ENCODE results near the gene CASP1.
A peak's percentile ranks its signal among the peaks of the same experiment; 100 is the strongest.
"Not testable (repeated sequence)": the region's sequence is repeated elsewhere in the genome, so short reads cannot be mapped to it uniquely, and the experiment has no call there.

CASP1 gene

DNA sequence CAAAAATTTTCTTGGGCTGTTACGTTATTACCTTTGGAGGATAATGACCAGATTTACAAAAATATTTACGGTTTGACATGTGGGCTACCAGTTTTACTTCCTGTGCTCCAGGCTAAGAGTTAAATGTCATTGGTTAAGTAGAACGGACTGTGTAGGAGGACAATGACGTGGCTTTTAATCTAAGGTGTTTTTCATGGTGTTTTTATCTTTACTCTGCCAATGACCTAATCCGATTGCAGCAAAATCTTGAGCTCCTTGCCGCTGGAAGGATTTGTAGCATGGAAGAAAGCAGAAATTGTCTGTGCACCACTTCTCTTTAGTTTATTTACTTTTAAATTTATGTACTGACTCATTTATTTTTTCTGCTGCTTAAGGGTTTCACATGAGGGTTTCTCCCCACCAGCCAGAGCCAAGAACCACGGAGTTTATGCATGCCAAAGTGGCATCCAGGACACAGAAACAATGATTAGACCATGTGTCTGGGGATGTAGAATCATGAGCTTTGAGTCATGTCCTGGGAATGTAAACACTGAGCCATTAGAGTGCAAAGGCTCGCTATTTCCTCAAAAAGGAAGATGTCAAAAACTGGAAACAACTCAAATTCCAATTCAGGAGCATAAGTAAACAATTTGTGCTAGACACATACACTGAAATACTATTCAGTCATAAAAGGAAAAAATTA is 12.1 kb upstream of the CASP1 start:
- no peak for DNase-seq (ENCODE audit: low read depth in 2 of 2, low spot score in 1 of 2)

DNA sequence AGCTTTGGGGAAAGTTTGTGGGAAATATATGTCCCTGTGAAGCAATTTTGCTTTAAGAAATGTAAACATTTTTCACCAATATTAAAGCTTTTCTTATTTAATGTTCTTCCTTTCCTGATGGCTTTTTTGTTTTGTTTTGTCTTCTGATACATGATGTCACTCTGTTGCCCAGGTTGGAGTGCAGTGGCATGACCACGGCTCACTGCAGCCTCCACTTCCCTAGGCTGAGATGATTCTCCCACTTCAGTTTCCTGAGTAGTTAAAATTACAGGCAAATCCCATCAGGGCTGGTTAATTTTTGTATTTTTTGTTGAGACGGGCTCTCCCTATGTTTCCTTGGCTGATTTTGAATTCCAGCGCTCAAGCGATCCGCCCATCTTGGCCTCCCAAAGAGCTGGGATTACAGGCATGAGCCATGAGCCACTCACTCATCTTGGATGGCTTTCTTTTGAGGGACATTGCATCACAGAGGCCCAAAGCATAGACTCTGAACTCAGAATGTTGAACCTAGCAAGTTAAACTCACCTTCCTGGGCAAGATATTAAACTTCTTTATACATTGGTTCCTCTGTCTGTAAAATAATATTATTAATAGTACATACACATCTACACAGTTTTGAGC is 10.8 kb upstream of the CASP1 start:
- DNase-seq (ENCODE audit: low read depth in 2 of 2, low spot score in 1 of 2): no peak

DNA sequence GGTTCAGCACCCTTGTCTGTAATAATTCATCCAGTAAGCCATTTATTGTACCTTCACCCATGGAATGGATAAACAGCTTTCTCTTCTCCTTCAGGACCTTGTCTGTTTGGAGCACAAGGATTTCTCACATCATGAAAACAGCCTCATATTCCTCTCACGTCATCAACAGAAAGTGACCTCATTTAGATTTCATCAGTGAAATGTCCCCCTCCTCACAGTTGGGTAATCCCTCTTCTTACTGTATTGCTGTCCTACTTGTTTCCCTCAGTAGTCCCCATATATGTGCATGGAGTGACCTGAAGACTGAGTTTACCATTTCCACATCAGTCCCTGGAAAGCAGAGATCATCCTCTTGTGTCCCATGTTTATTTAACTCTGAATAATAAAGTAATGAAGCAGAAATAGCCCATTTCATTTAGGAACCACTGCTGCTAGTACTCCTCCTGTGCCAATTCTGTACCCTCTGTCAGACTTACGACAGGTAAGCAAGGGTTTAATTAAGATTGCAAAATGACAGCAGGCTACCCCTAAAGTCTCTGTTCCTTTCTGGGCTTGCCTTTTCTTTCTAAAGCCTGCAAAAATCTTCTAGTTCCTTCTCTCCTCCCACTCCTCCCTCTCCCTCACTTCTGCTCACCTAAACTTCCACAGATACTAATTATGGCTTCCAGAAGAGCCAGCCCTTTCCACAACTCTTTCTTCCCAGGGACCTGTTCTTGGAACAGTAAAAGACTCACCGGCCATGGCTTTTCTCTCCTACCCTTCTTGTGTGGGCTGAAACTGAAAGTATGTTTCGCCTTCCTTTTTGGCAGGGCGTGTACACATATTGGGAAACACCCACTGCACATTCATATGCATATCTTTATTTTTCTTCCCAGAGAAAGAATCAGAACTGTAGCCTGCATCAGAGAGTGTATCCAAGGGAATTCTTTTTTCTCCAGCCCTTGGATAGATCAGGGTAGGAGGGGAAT is 9.9 kb upstream of the CASP1 start, which contains the start of gene CARD16:
Gene CARD16 (minus strand): TSS at position 779 of the 968 bp plus-strand sequence. CDS start 38 bp downstream, at position 741.
- not testable (repeated sequence) for DNase-seq (ENCODE audit: low read depth in 2 of 2, low spot score in 1 of 2)

DNA sequence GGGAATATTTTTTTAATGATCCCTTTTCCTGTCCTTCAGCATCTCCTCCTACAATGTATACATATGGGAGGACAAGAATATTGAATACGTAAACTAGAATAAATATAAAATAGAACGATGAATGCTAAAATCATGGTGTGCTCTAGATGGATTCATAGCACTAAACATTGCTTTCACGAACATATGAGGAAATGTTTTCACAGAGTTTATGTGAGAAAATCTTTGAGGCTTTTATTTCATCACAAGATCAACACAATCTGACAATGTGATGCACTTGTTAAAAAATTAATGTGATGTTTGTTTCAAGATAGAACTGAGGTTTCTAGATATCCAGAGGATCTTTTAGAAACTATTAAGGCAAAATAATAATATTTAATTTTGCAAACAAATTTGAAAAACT is 7.2 kb upstream of the CASP1 start:
- DNase-seq (ENCODE audit: low read depth in 2 of 2, low spot score in 1 of 2): no peak

DNA sequence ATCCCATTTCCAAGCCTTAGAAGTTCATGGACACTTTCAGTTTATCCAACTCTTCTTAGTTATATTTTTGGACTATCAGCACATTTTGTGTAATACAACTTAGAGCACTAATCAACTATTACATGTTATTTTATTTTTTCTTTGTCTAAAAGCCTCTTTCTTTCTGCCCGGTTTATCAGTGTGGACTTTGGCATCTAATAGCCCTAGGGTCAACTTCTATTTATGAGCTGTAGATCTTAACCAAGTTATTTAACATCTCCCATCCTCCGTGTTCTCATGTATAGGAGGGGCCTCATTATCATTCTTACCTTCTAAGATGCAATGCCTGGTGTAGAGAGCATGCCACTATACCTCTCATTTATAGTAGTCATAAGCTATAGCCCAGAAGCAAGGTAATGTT is 5.8 kb upstream of the CASP1 start:
- no peak for DNase-seq (ENCODE audit: low read depth in 2 of 2, low spot score in 1 of 2)

GRCh38 chr11:105034388-105034787 is 556 bp downstream of the CASP1 start:
- DNase-seq (ENCODE audit: low read depth in 2 of 2, low spot score in 1 of 2): not testable (repeated sequence)

DNA sequence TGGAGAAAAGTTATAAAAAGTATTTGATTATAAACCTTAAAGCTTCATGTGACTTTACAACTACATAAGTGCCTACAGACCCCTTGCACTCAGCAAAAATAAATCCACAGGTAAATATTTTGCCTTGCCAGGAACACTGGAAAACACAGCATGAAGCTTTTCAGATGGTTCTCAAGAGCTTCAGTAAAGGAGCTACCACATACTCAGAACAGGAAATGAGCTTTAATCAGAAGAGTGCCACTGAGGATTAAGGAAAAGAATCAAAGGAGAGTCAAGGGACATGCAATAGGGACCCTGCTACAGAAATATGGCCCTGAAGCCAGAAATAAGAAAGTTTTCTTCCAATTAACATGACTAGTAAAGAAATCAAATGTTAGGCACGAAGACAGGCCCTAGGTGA is 1.2 kb downstream of the CASP1 start:
- no peak for DNase-seq (ENCODE audit: low read depth in 2 of 2, low spot score in 1 of 2)

DNA sequence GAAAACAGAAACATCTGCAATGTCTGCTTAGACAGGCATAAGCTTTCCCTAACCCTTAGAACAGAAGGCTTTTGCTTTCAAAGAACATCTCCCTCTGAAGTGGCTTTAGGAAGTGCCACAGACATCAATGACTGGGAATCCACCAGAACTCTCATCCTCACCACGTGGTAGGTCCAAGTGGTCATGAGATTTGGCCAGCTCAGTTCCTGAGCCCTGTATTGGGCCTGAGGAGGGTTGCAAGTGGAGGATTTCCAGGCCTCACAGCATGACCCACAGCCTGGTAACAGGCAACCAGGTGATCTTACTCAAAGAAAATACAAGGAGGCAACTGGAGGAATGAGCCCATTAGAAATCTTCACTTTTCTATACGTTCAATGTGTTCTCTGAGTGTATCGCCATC is 1.6 kb downstream of the CASP1 start:
- no peak for DNase-seq (ENCODE audit: low read depth in 2 of 2, low spot score in 1 of 2)

DNA sequence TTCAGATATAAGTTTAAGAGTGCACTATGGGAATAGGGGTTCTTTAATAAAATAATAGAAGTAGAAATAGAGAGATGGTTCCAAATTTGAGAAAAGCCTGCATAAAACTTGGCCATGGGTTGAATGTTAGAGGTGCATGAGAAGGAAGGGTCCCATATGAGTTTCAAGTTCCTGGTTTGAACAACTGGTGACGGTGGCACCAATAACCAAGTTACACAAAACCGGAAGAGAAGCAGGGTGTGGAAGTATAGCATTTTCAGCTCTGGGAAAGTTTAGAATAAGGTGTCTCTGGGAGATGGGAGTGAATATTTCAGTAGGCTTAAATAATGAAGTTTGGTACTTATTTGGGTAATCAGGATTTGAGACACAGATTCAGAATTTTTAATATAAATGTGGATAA is 2.4 kb downstream of the CASP1 start:
- DNase-seq (ENCODE audit: low read depth in 2 of 2, low spot score in 1 of 2): no peak

GRCh38 chr11:105027678-105028077 is 7.3 kb downstream of the CASP1 start:
- DNase-seq (ENCODE audit: low read depth in 2 of 2, low spot score in 1 of 2): no peak

- no peak for DNase-seq (ENCODE audit: low read depth in 2 of 2, low spot score in 1 of 2)
Observed at GRCh38 chr11:105024394-105024793, 10.6 kb downstream of the CASP1 start.

- no peak for DNase-seq (ENCODE audit: low read depth in 2 of 2, low spot score in 1 of 2)
Observed at GRCh38 chr11:105023003-105023402, 11.9 kb downstream of the CASP1 start, which contains the start of gene CASP5. Gene CASP5 (minus strand): TSS chr11:105023168. CDS start chr11:105023136, 32 bp downstream.

DNA sequence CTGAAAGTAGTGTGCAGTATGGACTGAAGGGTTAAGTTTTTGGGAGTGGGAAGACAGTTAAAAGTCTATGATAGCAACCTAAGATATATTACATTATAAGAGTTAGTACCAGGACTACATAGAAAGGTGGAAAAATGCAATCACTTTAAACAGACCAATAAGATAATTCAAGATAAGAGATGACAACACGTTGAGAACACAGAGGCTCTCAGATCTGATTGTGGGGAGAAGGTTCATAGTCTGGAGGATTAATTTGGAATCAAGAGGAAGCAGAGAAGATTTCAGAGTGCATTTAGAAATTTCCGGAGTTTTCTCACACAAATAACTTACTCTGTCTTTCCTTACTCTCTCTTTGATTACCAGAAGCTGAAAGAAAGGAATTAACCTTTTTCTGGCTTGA is 12.4 kb downstream of the CASP1 start:
- no peak for DNase-seq (ENCODE audit: low read depth in 2 of 2, low spot score in 1 of 2)

- DNase-seq (ENCODE audit: low read depth in 2 of 2, low spot score in 1 of 2): no peak
Observed at GRCh38 chr11:105007463-105007862, 27.5 kb downstream of the CASP1 start.

DNA sequence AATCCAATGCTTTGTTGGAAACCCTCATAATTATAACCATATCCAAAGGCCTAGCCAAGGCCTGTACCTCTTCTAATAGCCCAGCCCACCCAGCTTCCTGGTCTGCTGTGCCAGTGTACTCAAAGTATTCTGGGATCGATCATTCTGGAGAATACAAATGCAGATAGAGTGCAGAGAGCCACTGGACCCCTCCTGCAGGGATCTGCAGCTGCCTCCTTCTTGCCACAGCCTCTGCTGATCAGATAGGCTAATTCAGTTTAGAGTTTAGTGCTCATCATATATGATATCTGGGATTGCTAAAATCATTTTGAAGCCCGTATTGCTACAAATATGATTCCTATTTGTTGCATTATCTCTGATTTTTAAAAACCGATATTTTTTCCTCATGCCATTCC is 29.5 kb downstream of the CASP1 start:
- no peak for DNase-seq (ENCODE audit: low read depth in 2 of 2, low spot score in 1 of 2)

DNA sequence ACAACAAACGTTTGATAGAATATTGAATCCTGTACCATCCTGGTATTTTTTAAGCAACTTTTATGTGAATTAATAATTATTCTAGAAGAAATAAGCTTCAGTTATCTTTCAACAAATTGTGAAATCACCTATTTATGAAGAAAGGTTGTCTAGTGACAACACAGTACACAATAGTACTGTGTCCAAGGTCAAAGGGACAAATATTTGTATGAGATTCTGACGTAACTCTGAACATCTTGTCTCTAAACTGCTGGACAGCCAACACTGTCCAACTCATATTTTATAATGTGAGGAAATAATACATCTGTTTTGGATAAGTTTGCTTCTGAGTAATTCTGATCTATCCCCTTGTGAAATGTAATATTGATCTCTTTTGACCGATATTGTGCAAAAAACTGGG is 30.9 kb downstream of the CASP1 start:
- DNase-seq (ENCODE audit: low read depth in 2 of 2, low spot score in 1 of 2): no peak

GRCh38 chr11:105003151-105003550 is 31.8 kb downstream of the CASP1 start:
- DNase-seq (ENCODE audit: low read depth in 2 of 2, low spot score in 1 of 2): no peak

DNA sequence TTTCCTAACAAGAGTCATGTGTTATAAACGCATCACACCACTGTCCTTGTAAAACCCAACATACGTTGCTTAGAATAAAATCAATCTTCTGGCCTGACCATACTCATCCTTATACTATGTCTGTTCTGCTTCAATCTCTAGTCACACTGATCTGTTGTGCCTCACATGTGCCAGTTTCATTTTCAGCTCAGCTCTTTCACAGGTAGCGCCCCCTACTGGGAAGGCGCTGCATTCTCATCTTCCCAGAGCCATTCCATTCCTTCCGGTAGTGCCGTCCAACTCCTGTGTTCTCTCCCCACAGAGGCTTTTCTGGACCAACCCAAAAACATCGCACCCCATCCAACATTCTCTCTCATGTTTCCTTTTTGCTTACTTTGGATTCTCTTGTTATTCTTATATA is 34.1 kb downstream of the CASP1 start:
- DNase-seq (ENCODE audit: low read depth in 2 of 2, low spot score in 1 of 2): peak; percentile 12 to 21

DNA sequence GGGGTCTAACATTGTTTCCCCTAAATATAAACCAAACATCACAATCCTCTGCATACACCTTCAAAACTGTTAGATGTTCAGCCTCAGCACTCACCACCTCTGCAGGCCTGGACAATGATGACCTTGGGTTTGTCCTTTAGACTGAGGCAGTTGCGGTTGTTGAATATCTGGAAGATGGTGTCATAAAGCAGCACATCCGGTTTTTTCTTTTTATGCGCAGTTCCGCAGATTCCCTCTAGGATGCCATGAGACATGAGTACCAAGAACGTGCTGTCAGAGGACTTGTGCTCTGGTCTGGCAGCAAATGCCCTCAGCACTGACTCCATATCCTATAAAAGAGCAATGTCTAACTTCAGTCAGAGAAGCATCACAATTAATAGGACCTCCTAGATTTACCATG is 34.8 kb downstream of the CASP1 start:
- no peak for DNase-seq (ENCODE audit: low read depth in 2 of 2, low spot score in 1 of 2)

- no peak for DNase-seq (ENCODE audit: low read depth in 2 of 2, low spot score in 1 of 2)
Observed at GRCh38 chr11:104999721-105000120, 35.2 kb downstream of the CASP1 start.

DNA sequence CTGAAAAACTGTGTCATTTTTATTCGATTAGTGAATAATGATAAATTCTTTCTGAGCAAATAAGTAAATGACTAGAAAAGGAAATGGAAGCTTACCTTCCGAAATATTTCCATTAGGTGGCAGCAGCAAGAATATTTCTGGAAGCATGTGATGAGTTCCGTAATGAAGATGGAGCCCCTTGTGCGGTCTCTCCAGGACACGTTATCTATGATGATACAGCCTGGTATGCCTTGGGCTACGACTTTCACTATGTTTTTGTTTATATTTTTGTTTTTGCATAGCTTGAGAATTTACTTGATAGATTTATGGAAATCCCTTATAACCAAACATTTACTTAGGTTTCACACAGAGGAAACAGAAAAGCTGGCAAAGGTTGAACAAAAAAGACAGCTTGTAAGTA is 37.7 kb downstream of the CASP1 start:
- DNase-seq (ENCODE audit: low read depth in 2 of 2, low spot score in 1 of 2): no peak

- no peak for DNase-seq (ENCODE audit: low read depth in 2 of 2, low spot score in 1 of 2)
Observed at GRCh38 chr11:104995001-104995408, 39.9 kb downstream of the CASP1 start.

Measured in stimulated activated CD8-positive, alpha-beta memory T cell treated with anti-CD3 and anti-CD28 coated beads, Interleukin-4, amount 100 ng/mL, for 4 hours (primary cell).